ENCODE data around the gene BAZ1B.

- TF ChIP-seq GATA1 (IDR thresholded peaks at IDR 0.05; ENCODE audit: low read depth, low read length) (no peak), POLR2A (IDR thresholded peaks at IDR 0.05; ENCODE audit: low read length) (no peak)
Measured at GRCh38 chr7:73555411-73555982, 33.4 kb upstream of the BAZ1B start.

Data from erythroblast (primary cell).